ENCODE results near the gene NME5.

GRCh38 chr5:138178516-138179276, 39.5 kb upstream of the NME5 start, which contains the start of the genes BRD8 and KIF20A:
- TF ChIP-seq POLR2A (IDR thresholded peaks at IDR 0.05; ENCODE audit: low read length) (peak; percentile 86), GATA1 (IDR thresholded peaks at IDR 0.05; ENCODE audit: low read depth, low read length) (no peak)

All from erythroblast (primary cell).